ENCODE measurements around the gene SLC26A9.

Gene SLC26A9

DNA sequence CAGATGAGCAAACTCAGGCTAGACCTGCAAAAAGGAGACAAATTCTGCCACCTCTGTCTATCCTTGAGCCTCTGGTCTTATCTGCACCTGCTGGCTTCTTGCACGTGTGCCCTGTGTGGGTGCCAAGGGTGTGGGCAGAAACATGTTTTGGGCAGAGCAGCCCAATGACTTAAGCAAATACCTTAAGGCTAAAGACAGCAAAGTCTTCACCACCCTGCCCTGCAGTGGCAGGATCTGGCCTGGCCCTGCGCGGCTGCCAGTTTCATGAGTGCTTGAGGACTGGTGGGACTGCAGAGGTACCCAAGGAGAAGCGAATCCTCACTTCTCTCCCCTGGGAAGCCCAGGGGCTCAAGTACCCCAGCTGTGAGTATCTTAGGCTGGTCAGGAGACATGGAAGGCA, 3.8 kb upstream of the SLC26A9 start:
- DNase-seq (ENCODE audit: low read depth in 2 of 2), result no peak

DNA sequence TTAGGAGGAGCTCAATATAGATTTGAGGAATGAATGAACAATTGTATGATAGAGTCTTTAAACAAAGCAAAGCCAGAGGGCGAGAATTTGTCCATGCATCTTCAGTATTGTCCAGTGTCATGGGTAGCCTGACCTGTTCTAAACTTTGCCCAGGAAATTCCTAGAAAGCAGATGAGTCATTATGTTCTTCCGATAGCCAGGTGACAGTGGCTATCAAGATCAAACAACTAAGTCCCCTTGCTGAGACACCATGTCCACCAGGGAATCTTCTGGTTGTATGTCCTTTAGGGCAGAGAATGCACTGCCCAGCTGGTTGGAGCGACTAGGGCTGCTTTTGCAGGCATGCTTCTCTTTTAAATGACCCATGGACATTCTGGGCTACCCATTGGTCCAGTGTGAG, 1.8 kb upstream of the SLC26A9 start:
- DNase-seq (ENCODE audit: low read depth in 2 of 2), result no peak

DNA sequence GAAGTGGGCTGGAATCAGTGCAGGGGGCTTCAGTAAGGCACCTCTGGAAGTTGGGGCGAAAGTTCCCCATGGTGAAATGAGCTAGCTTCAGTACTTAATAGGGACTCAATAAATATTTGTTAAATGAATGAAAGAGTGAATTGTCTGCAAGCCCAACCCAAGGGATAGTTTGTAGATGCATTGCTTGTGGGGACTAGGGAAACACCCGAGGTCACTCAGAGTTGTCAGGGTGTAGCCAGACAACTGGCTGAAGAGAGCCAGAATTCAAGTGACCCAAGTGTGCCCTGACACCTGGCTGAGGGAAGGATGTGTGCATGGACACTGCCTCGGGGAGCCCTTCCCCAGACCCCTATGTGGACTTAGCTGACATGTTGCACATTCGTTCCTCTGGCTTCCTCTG, 1.3 kb upstream of the SLC26A9 start:
- no peak for DNase-seq (ENCODE audit: low read depth in 2 of 2)

DNA sequence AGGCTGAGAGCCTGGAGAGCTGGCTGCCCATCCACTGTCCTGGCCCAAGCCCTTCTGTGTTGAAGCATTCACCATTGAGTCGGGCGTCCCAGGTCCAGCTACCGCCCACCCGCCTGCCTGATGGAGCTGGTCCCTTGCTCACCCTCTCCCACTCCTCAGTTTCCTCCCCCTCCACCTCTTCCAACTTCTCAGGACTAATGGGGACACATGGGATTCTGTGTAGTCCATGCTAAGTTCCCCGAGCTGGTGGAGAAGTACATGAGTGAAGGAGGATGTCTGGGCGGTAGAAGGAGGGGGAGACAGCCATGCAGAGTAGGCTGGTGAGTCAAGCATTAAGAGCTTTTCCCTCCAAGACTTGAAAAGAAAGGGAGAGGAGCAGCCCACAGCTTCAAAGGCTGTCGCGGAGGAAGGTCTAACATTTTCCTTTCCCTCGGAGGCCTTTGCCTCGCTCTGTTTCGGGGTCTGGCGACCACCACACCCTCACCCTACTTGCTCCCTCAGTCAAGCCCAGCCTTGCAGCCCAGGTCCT, 561 bp downstream of the SLC26A9 start:
- no peak for DNase-seq (ENCODE audit: low read depth in 2 of 2)

DNA sequence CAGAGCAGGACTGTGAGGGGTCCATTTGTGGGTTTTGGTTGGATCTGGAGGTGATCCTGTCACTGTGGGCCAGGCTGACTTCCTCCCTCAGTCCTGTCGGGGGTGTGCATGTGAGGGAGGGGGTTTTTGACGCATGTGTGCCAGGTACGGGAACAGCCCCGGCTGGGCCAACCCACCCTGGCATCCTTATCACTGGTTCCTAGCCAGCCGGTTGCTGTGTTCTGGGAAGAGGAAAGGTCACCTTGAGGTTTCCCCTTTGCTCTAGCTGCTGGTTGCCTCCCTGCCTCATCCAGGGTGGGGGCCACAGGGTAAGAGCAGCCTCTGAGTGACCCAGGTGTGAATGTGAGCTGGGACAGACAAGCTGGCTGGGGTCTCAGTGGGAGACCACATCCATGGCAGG, 2.5 kb downstream of the SLC26A9 start:
- DNase-seq (ENCODE audit: low read depth in 2 of 2), result no peak

DNA sequence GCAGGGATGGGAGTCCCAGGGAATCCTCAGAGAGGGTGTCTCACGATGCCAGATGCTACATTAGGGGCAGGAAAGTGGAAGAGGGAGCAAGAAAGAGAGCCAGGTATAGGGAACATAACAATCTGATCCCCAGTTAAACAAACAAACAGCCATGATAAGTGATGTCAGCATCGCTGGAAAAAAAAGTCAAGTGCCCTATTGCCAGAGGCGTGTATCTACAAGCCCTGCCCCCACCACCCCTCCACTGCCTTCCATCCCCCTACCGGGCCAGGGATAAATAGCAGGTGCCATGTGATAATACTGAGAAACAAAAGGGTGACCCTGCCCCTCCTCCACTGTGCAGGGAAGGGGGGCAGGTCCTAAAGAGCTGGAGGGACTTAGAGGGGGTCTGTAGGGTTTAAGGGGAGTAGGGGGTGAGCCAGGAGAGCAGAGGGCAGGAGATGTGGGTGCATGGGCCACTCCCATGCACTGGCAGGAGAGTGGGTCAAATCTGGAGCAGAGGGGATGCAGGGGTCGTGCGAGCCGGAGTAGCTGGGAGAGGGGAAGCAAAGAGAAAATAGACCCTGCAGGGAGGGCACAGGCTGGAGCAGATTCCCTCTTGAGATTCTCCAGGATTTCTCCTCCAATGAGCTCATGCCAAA, 3.4 kb downstream of the SLC26A9 start:
- DNase-seq (ENCODE audit: low read depth in 2 of 2), result no peak

DNA sequence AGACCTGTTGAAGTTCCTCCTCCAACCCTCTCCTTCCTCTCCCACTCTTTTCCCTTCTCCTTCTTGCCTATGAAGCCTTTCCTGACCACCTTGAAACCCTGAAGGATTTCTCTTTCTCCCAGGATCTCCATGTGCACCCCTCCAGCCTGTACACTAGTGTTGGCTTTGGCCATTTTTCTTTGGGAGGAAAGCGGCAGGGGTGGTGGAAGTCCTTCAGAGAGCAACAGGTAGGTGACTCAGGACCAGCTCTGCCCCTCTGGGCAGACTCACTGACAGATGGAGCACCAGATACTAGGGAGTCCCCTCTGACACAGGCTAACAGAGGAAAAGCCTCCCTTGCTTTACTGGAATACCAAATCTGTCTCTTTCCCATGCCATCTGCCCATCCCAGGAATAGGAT, 4.6 kb downstream of the SLC26A9 start:
- no peak for DNase-seq (ENCODE audit: low read depth in 2 of 2)

DNA sequence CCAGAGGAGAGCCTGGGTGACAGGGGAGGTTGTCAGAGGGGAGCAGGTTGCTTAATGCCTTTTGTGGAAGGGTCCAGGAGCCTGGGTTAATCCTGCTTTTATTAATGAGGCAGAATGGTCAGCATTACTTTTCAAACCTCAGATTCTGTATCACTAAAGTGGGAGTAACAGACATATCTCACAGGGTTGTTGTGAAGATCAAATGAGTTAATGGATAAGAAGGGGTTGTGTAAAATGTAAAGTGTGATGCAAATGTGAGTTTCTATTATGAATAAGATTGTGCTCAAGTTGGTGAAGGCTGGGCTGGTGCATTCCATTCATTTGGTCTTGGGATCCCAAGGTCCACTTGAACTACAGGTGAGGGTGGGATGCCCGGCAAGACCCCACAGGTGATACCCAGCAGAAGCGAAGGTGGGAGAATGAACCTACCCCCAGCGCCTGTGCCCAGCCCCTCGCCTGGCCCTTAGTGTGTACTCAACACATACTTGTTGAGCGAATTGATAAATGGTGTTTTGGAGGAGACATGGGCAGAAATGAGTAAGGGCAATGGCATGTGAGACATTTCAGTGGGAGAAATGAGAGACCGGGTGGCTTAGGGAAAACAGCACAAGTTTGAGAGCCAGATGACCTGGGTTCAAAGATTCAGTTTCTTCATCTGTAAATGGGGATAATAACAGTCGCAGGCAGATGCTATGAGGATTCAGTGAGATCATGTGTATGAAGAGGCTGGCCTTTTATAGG, 6.2 kb downstream of the SLC26A9 start:
- no peak for DNase-seq (ENCODE audit: low read depth in 2 of 2)

DNA sequence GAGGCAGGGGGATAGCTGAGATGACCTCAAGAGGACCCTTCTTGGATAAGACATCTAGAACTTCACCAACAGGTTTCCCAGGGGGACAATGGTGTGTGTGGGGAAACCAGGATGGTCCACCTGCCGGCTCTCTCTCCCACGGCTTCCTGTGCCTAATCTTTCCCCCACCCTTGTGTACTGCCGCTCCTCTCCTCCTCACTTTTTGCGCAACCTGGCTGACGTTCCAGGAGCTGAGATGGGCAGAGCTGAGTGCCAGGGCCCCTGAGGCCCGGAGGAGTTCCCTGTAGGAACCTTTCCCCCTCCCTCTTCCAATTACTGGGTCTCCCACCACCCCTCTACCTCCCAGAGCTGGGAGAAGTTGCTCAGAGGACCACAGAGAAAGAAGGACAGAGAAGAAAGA, 6.9 kb downstream of the SLC26A9 start:
- DNase-seq (ENCODE audit: low read depth in 2 of 2), result no peak

DNA sequence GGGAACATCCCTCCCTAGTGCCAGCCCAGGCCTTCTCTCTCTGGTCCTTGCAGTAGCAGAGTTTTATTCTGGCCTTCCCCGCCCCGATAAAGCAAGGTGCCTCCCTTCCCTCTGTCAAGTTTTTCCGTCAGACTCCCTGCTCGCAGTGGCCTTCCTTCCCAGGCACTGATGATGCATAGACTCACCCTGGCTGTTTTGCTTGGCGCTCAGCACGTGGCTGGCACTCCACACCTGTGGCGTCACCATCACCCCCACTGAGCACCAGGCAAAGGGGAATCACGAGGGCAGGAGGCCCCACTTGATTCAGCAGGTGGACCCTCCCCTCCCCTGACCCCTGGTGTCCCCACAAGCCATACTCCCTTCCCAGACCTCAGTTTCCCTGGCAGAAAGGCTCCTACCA, 7.4 kb downstream of the SLC26A9 start:
- no peak for DNase-seq (ENCODE audit: low read depth in 2 of 2)

DNA sequence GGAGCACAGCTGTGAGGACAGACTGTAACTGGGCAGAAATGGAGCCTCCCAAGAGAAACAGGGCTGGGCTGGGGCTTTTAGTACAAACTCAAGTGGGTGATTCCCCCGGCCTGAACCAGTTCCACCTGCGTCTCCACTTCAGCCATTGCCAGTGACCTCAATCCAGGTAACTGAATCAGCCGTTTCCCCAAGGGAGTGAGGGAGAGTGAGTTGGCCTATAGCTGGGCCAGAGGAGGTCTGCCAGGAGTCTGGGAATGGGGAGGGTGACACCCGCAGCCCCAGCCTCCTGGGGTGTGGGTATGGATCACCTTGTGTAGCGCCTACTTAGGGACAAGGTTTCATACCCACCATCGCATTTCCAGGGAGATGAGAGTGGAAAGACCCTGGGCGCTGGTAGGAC, 8.5 kb downstream of the SLC26A9 start:
- DNase-seq (ENCODE audit: low read depth in 2 of 2), result no peak

DNA sequence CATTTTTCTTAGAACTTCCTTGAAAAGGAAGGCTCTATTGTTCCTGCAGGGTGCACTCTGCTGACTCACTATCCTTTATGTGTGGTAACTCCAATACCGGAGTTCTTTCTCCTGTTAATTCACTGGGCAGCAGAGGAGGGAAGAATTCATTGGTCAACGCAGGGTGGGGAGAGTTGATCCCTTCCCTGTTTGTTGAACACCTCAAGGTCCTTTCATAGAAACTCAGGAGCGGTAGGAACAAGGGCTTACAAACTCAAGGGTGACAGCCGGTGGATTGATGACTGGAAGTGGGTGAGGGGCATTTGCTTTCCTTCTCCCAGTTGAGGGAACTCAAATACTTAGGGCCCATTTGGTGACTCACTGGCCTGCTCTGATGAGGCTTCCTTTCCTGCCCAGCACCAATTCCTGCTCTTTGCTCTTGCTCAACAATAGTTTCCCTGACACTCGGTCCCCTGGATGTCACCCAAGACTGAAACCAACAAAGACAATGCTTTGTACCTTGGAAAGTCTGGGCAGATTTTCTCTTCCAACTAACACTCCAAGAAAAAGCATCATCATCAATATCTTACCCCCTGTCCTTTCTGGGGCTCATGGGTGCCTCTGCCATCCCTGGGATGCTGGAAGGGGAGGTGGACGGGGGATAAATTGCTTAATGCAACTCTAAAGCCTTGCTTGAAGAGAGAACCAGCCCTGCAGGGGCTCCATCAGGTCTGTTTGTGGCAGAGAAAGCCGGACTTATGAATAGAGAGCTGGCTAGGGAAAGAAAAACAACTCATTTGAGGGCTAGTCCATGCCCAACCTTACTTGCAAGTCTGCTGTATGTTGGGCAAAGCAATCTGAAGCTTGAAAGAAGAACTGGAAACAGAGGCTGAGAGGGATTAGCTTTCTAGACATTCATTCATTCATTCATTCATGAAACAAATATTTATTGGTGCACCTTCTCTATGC, 9.3 kb downstream of the SLC26A9 start:
- no peak for DNase-seq (ENCODE audit: low read depth in 2 of 2)

DNA sequence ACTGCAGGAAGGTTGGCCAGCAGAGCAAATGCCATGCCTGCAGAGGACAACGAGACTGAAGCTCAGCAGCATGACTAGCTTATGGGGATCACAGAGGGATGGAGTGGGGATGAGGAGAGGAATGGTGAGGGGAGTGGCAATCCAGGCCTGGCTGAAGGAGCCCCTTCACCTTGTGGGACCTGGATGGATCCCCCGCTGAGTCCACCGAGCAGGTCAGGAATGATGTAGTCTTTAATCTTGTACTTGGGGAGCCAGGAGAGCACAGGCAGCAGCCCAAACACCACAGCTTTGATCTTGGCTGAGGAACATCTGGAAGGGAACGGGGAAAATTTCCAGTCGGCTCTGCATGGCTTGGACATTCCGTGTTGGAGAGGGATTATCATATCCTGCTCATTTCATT, 10.5 kb downstream of the SLC26A9 start:
- no peak for DNase-seq (ENCODE audit: low read depth in 2 of 2)

DNA sequence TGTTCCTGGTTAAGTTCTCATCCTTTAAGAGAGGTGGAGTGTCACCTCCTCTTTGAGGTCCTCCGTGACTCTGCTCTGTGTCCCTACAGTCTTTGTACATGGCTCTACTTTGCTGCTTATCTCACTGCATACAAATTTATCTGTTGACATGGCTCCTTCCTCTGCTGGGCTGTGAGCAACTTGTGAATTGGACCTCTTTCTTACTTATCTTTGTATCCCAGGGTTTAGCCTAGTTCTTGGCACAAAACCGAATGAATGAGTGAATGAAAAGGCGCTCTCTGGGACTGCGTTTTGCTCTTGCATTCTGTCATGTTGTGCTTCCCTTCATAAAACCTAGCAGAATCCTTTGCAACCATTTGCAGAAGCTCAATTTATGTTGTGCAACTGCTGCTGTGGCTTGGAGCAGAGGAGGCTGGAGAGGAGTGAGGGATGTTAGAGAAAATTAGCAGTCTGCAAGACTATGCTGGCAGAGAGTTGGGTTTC, 12.4 kb downstream of the SLC26A9 start:
- DNase-seq (ENCODE audit: low read depth in 2 of 2), result no peak

DNA sequence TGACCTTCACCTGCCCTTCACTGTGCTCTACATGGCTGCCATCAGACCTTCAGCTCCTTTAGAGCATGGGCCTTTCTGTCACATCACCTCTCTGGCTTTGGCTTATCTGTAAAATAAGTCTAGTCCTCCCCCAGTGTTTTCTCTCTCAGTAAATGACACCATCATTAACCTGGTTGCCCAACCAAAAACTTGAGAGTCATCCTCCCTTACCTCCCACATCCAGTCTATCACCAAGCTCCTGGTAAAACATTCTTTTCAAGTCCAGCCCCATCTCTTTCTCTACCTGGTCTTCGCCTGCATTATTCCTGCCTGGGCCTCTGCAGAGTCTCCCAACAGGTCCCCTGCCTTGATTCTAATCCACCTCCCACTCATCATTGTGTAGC, 13.1 kb downstream of the SLC26A9 start:
- DNase-seq (ENCODE audit: low read depth in 2 of 2), result no peak

DNA sequence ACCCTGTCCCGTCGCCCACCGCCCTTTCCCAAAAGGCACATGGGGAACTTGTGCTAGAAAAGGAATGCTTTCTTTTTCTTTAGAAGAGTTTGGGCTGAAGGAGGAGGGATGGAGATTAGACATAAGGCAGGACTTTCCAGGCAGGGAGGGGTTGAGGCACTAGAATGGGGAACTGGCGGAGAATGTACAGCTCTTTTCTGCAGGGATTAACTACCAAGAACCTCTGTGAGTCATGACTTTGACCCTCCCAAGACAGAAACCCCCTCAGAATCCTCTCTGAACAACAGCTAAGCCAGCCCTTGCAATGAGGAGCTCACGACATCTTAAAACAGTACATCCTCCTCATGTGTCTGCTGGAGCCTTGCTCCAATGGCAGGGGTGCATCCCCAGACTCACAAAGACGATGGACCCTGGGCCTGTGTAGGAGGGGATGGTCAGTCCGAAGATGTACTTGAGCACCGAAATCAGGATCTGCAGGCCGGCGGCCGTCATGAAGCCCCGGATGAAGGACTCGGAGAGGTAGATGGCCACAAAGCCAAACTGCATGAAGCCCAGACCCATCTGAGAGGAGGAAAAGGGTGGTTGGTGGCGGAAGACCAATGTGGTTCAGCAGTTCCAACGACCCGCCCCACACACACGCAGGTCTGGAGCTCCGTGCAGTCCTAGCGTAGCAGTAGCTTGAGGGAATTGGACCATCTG, 13.6 kb downstream of the SLC26A9 start:
- no peak for DNase-seq (ENCODE audit: low read depth in 2 of 2)

DNA sequence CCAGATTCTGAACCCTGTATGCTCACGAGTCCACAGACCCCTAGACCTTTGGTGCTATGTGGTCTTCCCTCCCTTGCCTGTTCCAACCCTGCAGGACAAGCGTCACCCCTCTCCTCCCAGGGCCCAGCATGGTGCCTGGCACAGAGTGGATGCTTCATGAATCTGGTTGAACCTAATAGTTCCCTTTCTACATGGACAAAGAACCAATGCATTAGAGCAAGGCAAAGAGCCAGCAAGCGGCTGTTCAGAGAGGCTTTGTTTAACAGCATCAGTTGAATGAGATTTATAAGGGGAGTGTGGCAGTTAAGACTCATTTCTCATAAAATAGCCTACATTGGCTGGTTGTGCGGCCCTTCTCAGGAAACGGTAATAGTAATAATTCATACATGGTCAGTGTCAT, 14.9 kb downstream of the SLC26A9 start:
- DNase-seq (ENCODE audit: low read depth in 2 of 2), result no peak

DNA sequence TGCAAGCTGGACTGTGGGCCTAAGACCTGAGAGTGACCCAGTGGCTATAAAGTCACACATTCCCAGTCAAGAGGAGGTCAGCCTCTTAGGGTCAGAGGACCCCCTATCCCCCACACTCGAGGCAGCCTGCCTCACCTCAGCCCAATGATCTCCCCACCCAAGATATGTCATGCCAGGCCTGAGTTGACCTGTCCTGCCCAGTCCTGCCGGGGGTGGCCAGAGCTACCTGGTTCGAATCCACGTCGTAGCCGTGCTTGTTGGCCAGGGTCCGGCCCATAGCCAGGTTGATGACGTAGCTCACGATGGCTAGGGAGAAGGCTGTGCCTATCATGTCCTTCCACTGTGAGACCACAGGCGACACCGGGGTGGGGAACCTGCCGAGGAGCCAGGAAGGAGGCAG, 15.6 kb downstream of the SLC26A9 start:
- no peak for DNase-seq (ENCODE audit: low read depth in 2 of 2)

DNA sequence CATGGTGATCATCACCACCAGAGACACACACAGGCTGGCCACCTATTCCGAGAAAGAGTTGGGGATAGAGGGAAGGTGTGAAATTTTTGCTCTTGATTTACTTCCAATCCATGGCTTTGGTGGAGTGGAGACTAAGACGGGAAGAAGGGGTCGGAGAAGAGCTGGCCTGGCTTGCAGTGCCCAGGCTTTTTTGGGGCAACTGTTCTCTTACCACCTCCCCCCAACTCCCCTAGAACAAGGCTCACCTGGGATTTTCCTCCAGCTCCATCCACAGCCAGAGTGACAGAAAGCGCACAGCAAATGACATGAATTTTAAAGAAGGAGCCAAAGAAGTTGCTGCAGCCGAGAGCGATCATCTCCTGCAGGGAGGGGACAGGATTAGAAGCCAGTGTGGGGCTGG, 16.0 kb downstream of the SLC26A9 start:
- DNase-seq (ENCODE audit: low read depth in 2 of 2), result no peak

DNA sequence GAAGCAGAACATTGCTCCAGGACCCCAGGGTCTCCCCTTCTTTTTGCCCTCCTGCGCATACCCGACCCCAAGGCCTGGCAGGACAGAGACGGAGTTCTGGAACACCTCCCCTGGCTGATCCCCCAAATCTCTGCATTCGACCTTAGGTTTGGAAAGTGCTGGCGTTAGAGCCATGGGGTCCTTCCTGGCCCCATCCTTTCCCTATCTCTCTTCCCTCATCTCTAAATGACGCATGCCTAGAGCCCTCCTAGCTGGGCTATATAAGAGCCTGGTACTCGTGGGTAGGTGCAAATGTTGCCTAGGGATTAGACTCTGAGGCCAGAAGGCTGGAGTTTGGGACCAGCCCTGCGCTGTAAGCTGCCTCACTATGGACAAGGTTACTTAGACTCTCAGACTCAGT, 16.6 kb downstream of the SLC26A9 start:
- no peak for DNase-seq (ENCODE audit: low read depth in 2 of 2)

DNA sequence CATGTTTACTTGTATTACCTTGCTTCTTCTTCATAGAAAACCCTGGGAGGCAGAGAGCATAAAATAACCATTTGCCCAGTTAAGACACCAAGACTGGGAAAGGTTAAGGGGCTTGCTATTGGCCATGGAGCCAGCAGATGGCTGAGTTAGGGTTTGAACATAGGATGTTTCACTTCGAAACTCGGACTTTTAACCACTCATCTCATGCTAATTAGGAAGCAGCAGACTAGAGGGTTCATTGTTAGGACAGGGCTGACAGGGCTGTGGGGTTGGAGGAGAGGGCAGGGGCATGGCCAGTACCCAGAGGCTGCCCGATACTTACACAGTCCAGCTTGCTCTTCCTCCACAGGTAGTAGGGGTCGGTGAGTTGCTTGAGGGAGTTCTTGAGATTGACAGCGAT, 17.0 kb downstream of the SLC26A9 start:
- DNase-seq (ENCODE audit: low read depth in 2 of 2), result no peak

DNA sequence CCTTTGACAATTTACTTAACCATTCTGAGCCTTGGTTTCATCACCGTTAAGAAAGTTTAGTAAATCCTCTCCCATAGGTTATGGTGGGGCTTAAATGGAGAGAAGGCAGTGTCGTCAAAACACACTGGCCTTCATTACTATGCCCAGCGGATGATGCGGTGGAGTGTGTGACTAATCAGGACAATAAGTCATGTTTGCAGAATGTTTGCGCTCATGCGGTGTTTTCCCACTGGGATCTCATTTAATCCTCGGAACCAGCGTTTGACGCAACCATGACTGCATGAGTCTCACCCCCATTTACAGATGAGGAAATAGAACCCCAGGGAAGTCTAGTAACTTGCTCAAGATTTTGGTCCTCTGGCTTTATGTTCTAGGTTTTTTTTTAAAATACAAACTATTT, 17.5 kb downstream of the SLC26A9 start:
- no peak for DNase-seq (ENCODE audit: low read depth in 2 of 2)

All from stimulated activated CD4-positive, alpha-beta T cell treated with anti-CD3 and anti-CD28 coated beads, Interleukin-4, amount 100 ng/mL, for 48 hours (primary cell).